Hematopoietic multipotent progenitor cell treated with erythropoietin and hydrocortisone succinate and interleukin-3 and kit ligand, for 8 days (in vitro differentiated cells): ENCODE results near the gene LARP4.

Experiments used
- DNase-seq: peaks from one replicate; pipeline ENCODE4 v3.0.0-alpha.2; 2015

Gene LARP4

GRCh38 chr12:50529345-50529744 is 128.7 kb downstream of the LARP4 start:
- DNase-seq = no peak
